Measurements from ENCODE around the gene POLR2J3. TPM values are rescaled to one million over a fixed set of nuclear protein-coding genes. Genes with fewer than 3 reads are reported as not detected.
"Not testable (repeated sequence)": the region's sequence is repeated elsewhere in the genome, so short reads cannot be mapped to it uniquely, and the experiment has no call there.

POLR2J3 gene
- total RNA-seq = 10 to 100 TPM; 20.5 to 30.7 (median 25.6) TPM

GRCh38 chr7:102572261-102573239 lies at the start of gene POLR2J3:
POLR2J3 (minus strand) TSS chr7:102572583; CDS start chr7:102572521, 62 bp downstream.
- DNase-seq (ENCODE audit: low spot score) = peak; percentile 58

GRCh38 chr7:102618122-102618521 lies 45.7 kb upstream of the POLR2J3 start:
- ATAC-seq (ENCODE audit: low FRiP score); DNase-seq (ENCODE audit: low spot score): not testable (repeated sequence)

More at GRCh38 chr7:102572261-102573239, at the start of gene POLR2J3:
- peak; percentile 99 for ATAC-seq (ENCODE audit: low FRiP score)

- not testable (repeated sequence) for DNase-seq (ENCODE audit: low spot score)
- peak; percentile 90 for ATAC-seq (ENCODE audit: low FRiP score)
Observed at GRCh38 chr7:102616507-102617125, 44.2 kb upstream of the POLR2J3 start, which contains the start of gene RASA4. RASA4 (minus strand) TSS chr7:102616756; CDS start chr7:102616689, 67 bp downstream.

- not testable (repeated sequence) for DNase-seq (ENCODE audit: low spot score); ATAC-seq (ENCODE audit: low FRiP score)
Observed at GRCh38 chr7:102615930-102616329, 43.5 kb upstream of the POLR2J3 start.

- ATAC-seq (ENCODE audit: low FRiP score) = not testable (repeated sequence)
Observed at GRCh38 chr7:102614873-102615272, 42.5 kb upstream of the POLR2J3 start.

GRCh38 chr7:102614346-102614697 lies 41.9 kb upstream of the POLR2J3 start:
- not testable (repeated sequence) for DNase-seq (ENCODE audit: low spot score); ATAC-seq (ENCODE audit: low FRiP score)

More at GRCh38 chr7:102614873-102615272, 42.5 kb upstream of the POLR2J3 start:
- not testable (repeated sequence) for DNase-seq (ENCODE audit: low spot score)

GRCh38 chr7:102613575-102614345 lies 41.4 kb upstream of the POLR2J3 start:
- not testable (repeated sequence) for DNase-seq (ENCODE audit: low spot score); ATAC-seq (ENCODE audit: low FRiP score)

- ATAC-seq (ENCODE audit: low FRiP score); DNase-seq (ENCODE audit: low spot score): not testable (repeated sequence)
Observed at GRCh38 chr7:102611675-102612325, 39.4 kb upstream of the POLR2J3 start.

GRCh38 chr7:102611013-102611674 lies 38.8 kb upstream of the POLR2J3 start:
- peak; percentile 73 for ATAC-seq (ENCODE audit: low FRiP score)

GRCh38 chr7:102610441-102610840 lies 38.1 kb upstream of the POLR2J3 start:
- not testable (repeated sequence) for ATAC-seq (ENCODE audit: low FRiP score); DNase-seq (ENCODE audit: low spot score)

More at GRCh38 chr7:102611013-102611674, 38.8 kb upstream of the POLR2J3 start:
- DNase-seq (ENCODE audit: low spot score) = not testable (repeated sequence)

GRCh38 chr7:102609734-102610133 lies 37.4 kb upstream of the POLR2J3 start:
- ATAC-seq (ENCODE audit: low FRiP score); DNase-seq (ENCODE audit: low spot score): not testable (repeated sequence)

- DNase-seq (ENCODE audit: low spot score); ATAC-seq (ENCODE audit: low FRiP score): not testable (repeated sequence)
Observed at GRCh38 chr7:102606848-102607247, 34.5 kb upstream of the POLR2J3 start.

- ATAC-seq (ENCODE audit: low FRiP score) = peak; percentile 67
- DNase-seq (ENCODE audit: low spot score) = not testable (repeated sequence)
Observed at GRCh38 chr7:102604431-102605145, 32.2 kb upstream of the POLR2J3 start.

- not testable (repeated sequence) for DNase-seq (ENCODE audit: low spot score); ATAC-seq (ENCODE audit: low FRiP score)
Observed at GRCh38 chr7:102602317-102602716, 29.9 kb upstream of the POLR2J3 start.

GRCh38 chr7:102599699-102600098 lies 27.3 kb upstream of the POLR2J3 start:
- not testable (repeated sequence) for ATAC-seq (ENCODE audit: low FRiP score); DNase-seq (ENCODE audit: low spot score)

- ATAC-seq (ENCODE audit: low FRiP score); DNase-seq (ENCODE audit: low spot score): not testable (repeated sequence)
Observed at GRCh38 chr7:102596036-102596435, 23.7 kb upstream of the POLR2J3 start.

GRCh38 chr7:102593637-102594334 lies 21.4 kb upstream of the POLR2J3 start:
- not testable (repeated sequence) for DNase-seq (ENCODE audit: low spot score); ATAC-seq (ENCODE audit: low FRiP score)
